Measurements from ENCODE around the gene SUPT20H.

- TF ChIP-seq, protein P1, sequence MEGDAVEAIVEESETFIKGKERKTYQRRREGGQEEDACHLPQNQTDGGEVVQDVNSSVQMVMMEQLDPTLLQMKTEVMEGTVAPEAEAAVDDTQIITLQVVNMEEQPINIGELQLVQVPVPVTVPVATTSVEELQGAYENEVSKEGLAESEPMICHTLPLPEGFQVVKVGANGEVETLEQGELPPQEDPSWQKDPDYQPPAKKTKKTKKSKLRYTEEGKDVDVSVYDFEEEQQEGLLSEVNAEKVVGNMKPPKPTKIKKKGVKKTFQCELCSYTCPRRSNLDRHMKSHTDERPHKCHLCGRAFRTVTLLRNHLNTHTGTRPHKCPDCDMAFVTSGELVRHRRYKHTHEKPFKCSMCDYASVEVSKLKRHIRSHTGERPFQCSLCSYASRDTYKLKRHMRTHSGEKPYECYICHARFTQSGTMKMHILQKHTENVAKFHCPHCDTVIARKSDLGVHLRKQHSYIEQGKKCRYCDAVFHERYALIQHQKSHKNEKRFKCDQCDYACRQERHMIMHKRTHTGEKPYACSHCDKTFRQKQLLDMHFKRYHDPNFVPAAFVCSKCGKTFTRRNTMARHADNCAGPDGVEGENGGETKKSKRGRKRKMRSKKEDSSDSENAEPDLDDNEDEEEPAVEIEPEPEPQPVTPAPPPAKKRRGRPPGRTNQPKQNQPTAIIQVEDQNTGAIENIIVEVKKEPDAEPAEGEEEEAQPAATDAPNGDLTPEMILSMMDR (conservative IDR thresholded peaks at IDR 0.05) = no peak
- TF ChIP-seq ZFX (IDR thresholded peaks at IDR 0.05) = no peak
These were observed 10.7 kb upstream of the SUPT20H start for GRCh38 chr13:37070145-37070695.
